Adrenal gland (tissue), 12 donors: ENCODE results near the gene CYP27B1. TPM values are rescaled to one million over a fixed set of nuclear protein-coding genes. Genes with fewer than 3 reads are reported as not detected.

Source experiments
- DNase-seq, 7 donors: peaks; one replicate each; pipeline ENCODE4 v3.0.0-alpha.2; 2019 to 2020
- H3K27ac ChIP-seq, 5 donors: fragments of 200-600 bp; sonication (generic) in 4 of 5; 1 replicate in 3 of 5; 2 replicates in 2 of 5; pipeline versions ENCODE4 v1.5.1 to v1.8.0; 2016 to 2020; ENCODE audit warnings: mild to moderate bottlenecking in 1 of 5
- H3K27me3 ChIP-seq: fragments of 200-600 bp; 2 replicates; pipeline ENCODE4 v1.8.0; 2021
- H3K36me3 ChIP-seq, 2 donors: fragments of 200-600 bp; replicated peaks in 1 of 2; 1 replicate in 1 of 2; 2 replicates in 1 of 2; pipeline versions ENCODE4 v1.5.1 to v1.8.0; 2018 to 2022
- H3K4me1 ChIP-seq, 2 donors: fragments of 200-600 bp; replicated peaks in 1 of 2; 1 replicate in 1 of 2; 2 replicates in 1 of 2; pipeline versions ENCODE4 v1.5.1 to v1.8.0; 2018 to 2021
- H3K4me3 ChIP-seq, 4 donors: fragments of 200-600 bp; sonication (generic) in 3 of 4; one replicate each; pipeline ENCODE4 v1.5.1; 2016 to 2018
- H3K9me3 ChIP-seq, 3 donors: fragments of 200-600 bp; sonication (generic) in 1 of 3; replicated peaks in 1 of 3; 1 replicate in 2 of 3; 2 replicates in 1 of 3; pipeline versions ENCODE4 v1.5.1 to v1.8.0; 2016 to 2021
- CTCF ChIP-seq, 6 experiments: fragments of 450-650 bp in 4 of 6; fragments of 200-600 bp in 2 of 6; sonication (generic) in 1 of 6; IDR thresholded peaks; 1 replicate in 5 of 6; 2 replicates in 1 of 6; pipeline versions ENCODE4 v1.5.1 to v1.8.0; 2016 to 2021; ENCODE audit warnings: antibody characterized with exemption in 6 of 6, mild to moderate bottlenecking in 2 of 6, moderate library complexity in 1 of 6
- POLR2A ChIP-seq, 2 donors: fragments of 450-650 bp; IDR thresholded peaks; one replicate each; pipeline ENCODE4 v1.6.1; 2017; ENCODE audit warnings: antibody characterized with exemption in 2 of 2, mild to moderate bottlenecking in 2 of 2, moderate library complexity in 1 of 2
- WGBS, 4 donors: extraction: QIAGEN DNeasy Blood & Tissue Kit in 2 of 4; methylation state at CpG; one replicate each; pipeline versions ENCODE4 v1.1.5 to v1.1.7; 2013 to 2017; 5-methylcytosine and 5-hydroxymethylcytosine counted together
- intact Hi-C, 2 donors: fragments of 100-400 bp; cut with DNase I; formaldehyde crosslinking; loops; one replicate each; pipeline versions ENCODE4 v1.14.1 to v1.15.0; 2022 to 2023
- polyA plus RNA-seq, 3 donors: library from polyadenylated mRNA; stranded (reverse); fragments of 200-250 nt in 2 of 3; fragments of 350-450 nt in 1 of 3; fragmentation: Illumina TruSeq in 1 of 3; extraction: RNeasy Lipid Tissue Mini Kit (QIAGEN cat#74804) in 1 of 3; gene quantifications; one replicate each; pipeline ENCODE4 v1.2.3, GENCODE V29; 2013 to 2014
- total RNA-seq, 9 donors: library from RNA; depleted of rRNA in 4 of 9; stranded (reverse); fragments of >200 nt in 4 of 9; fragments of 120-200 nt in 1 of 9; fragmentation: NEBNext Ultra II Directional in 1 of 9; extraction: Animal tissue kit (Norgen Biotek cat#: 25700) in 1 of 9; gene quantifications; one replicate each; pipeline versions ENCODE4 v1.1.0 to v1.2.4, GENCODE V29; 2013 to 2023
- donor health status: healthy with polysubstance abuse.
- donor health status: Bipolar disorder and iron deficiency.
- donor health status: DM: yes; HTN: yes; CAD: no.
- donor health status: DM: no; HTN: no; CAD: no.
- donor health status: DM: no; HTN: no; CAD: no.
- donor health status: DM: yes; HTN: yes; CAD: no.

The CYP27B1 gene
- total and polyA plus RNA-seq, 12 donors: 0.48 to 10.4 (median 3.1) TPM

- TF ChIP-seq CTCF (IDR thresholded peaks at IDR 0.05): no peak
- DNase-seq: no peak
- intact Hi-C loops: no loop called here
- H3K27me3 ChIP-seq: peaks cover 11% of the 10 kb centered on the region
- H3K27ac ChIP-seq: no peak overlapping the region
- peaks cover 14 to 19% of the 10 kb centered on the region in 2 donors for H3K4me1 ChIP-seq
- no peaks in the 10 kb centered on the region for H3K9me3 ChIP-seq
- no peak overlapping the region for H3K4me3 ChIP-seq
- 75 to 85% (median 79%) methylated on average over 11 to 13 of the region's 13 CpGs for WGBS, 4 donors
- H3K36me3 ChIP-seq: no peaks in the 10 kb centered on the region
Observed at GRCh38 chr12:57730336-57731067, 36.4 kb downstream of the CYP27B1 start.

GRCh38 chr12:57729321-57729844 is 37.5 kb downstream of the CYP27B1 start:
- DNase-seq: peak in 2 of 7 donors; percentile 17 to 41
- no peaks in the 10 kb centered on the region for H3K9me3 ChIP-seq
- TF ChIP-seq POLR2A (IDR thresholded peaks at IDR 0.05): no peak
- peaks cover 14 to 19% of the 10 kb centered on the region in 2 donors for H3K4me1 ChIP-seq
- intact Hi-C loops: loop anchor here in 1 of 2 donors (5.0 kb wide), 1 partner anchor 43 kb away; the partner anchor contains the start of genes EEF1AKMT3 and METTL1
- H3K27me3 ChIP-seq: peaks cover 4% of the 10 kb centered on the region
- no peak overlapping the region for H3K27ac ChIP-seq
- no peaks in the 10 kb centered on the region for H3K36me3 ChIP-seq
- WGBS, 4 donors: 48 to 60% (median 52%) methylated on average over 5 of the region's 5 CpGs
- no peak overlapping the region for H3K4me3 ChIP-seq

- no peaks in the 10 kb centered on the region for H3K27me3 ChIP-seq
- H3K4me3 ChIP-seq: peak overlapping the region in 1 of 4 donors; percentile 85
- H3K36me3 ChIP-seq: no peaks in the 10 kb centered on the region
- peak in 4 of 7 donors; percentile 43 to 67 (median 64) for DNase-seq
- intact Hi-C loops: loop anchor here in 1 of 2 donors (5.0 kb wide), 1 partner anchor 44 kb away; the partner anchor contains the start of genes EEF1AKMT3 and METTL1
- TF ChIP-seq POLR2A (IDR thresholded peaks at IDR 0.05): no peak
- no peak for TF ChIP-seq CTCF (IDR thresholded peaks at IDR 0.05)
- 47 to 62% (median 52%) methylated on average over 13 to 21 of the region's 21 CpGs for WGBS, 4 donors
- H3K4me1 ChIP-seq: peaks cover 14 to 19% of the 10 kb centered on the region in 2 donors
- no peak overlapping the region for H3K27ac ChIP-seq
- no peaks in the 10 kb centered on the region for H3K9me3 ChIP-seq
Observed at GRCh38 chr12:57727758-57728395, 39.0 kb downstream of the CYP27B1 start.

- H3K27me3 ChIP-seq: no peaks in the 10 kb centered on the region
- H3K4me1 ChIP-seq: peaks cover 14 to 19% of the 10 kb centered on the region in 2 donors
- intact Hi-C loops: loop anchor here in 1 of 2 donors (5.0 kb wide), 1 partner anchor 45 kb away; the partner anchor contains the start of genes EEF1AKMT3 and METTL1
- H3K36me3 ChIP-seq: no peaks in the 10 kb centered on the region
- H3K9me3 ChIP-seq: no peaks in the 10 kb centered on the region
- peak; percentile 41 to 77 (median 63) for DNase-seq
- TF ChIP-seq CTCF (IDR thresholded peaks at IDR 0.05) (peak in 3 of 6 experiments; percentile 14 to 47 (median 33)), POLR2A (IDR thresholded peaks at IDR 0.05) (no peak)
- 23 to 40% (median 32%) methylated on average over 20 to 76 of the region's 76 CpGs for WGBS, 4 donors
- peak overlapping the region in 2 of 5 donors; percentile 57 to 85 for H3K27ac ChIP-seq
- H3K4me3 ChIP-seq: peak overlapping the region in 3 of 4 donors; percentile 17 to 85 (median 40)
Observed at GRCh38 chr12:57726884-57727757, 39.8 kb downstream of the CYP27B1 start.
